Measurements from ENCODE around the gene METTL1.

METTL1 gene

DNA sequence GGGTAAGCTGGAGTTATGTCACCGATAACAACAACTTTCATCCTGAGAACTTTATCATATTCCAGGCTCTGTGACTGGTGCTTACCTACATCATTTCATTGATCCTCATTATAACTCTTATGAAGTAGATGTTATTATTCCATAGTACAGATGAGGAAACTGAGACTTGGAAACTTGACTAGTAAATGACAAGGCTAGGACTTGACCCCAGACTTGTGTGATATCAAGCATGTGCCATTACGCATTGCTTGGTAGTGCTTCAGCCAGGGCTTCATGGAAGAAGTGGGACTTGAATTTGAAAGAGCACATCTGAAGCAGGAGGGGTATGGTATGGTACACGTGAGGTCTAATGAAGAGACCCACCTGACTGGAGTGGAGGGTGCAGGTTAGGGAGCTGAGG, 34.8 kb upstream of the METTL1 start:
- no peak for ATAC-seq (ENCODE audit: insufficient read depth, low read depth)
- H3K79me2 ChIP-seq (ENCODE audit: insufficient read depth, low read length), result no peaks in the 10 kb centered on the region
- TF ChIP-seq, protein P1, sequence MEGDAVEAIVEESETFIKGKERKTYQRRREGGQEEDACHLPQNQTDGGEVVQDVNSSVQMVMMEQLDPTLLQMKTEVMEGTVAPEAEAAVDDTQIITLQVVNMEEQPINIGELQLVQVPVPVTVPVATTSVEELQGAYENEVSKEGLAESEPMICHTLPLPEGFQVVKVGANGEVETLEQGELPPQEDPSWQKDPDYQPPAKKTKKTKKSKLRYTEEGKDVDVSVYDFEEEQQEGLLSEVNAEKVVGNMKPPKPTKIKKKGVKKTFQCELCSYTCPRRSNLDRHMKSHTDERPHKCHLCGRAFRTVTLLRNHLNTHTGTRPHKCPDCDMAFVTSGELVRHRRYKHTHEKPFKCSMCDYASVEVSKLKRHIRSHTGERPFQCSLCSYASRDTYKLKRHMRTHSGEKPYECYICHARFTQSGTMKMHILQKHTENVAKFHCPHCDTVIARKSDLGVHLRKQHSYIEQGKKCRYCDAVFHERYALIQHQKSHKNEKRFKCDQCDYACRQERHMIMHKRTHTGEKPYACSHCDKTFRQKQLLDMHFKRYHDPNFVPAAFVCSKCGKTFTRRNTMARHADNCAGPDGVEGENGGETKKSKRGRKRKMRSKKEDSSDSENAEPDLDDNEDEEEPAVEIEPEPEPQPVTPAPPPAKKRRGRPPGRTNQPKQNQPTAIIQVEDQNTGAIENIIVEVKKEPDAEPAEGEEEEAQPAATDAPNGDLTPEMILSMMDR (IDR thresholded peaks at IDR 0.05; ENCODE audit: borderline replicate concordance, extremely low read depth, low read length, poor library complexity, severe bottlenecking), result no peak
- TF ChIP-seq EZH2 (IDR thresholded peaks at IDR 0.05; ENCODE audit: borderline replicate concordance, low read depth, low read length, severe bottlenecking), result no peak
- no peaks in the 10 kb centered on the region for H3K9me3 ChIP-seq (ENCODE audit: insufficient read depth, low read length, severe bottlenecking)
- peaks cover 5% of the 10 kb centered on the region; the same call in 1 of the 2 replicates for H3K36me3 ChIP-seq (ENCODE audit: insufficient read depth, low read length)
- no peaks in the 10 kb centered on the region for H3K27me3 ChIP-seq (ENCODE audit: insufficient read depth, low read length, poor library complexity)
- no peak overlapping the region for H3K27ac ChIP-seq (ENCODE audit: low read length)
- no peak overlapping the region for H3K4me3 ChIP-seq (ENCODE audit: low read depth in 1 of 2, low read length in 2 of 2)
- no peaks in the 10 kb centered on the region for H4K20me1 ChIP-seq (ENCODE audit: insufficient read depth, low read length)
- H3K9ac ChIP-seq (ENCODE audit: low read depth, low read length), result no peak overlapping the region
- H3K4me1 ChIP-seq (ENCODE audit: insufficient read depth, low read length), result no peaks in the 10 kb centered on the region
- no peak overlapping the region for H3K4me2 ChIP-seq (ENCODE audit: insufficient read depth, low read length)
- no peak for DNase-seq
- no peak overlapping the region for H2AFZ ChIP-seq (ENCODE audit: low read depth, low read length)

DNA sequence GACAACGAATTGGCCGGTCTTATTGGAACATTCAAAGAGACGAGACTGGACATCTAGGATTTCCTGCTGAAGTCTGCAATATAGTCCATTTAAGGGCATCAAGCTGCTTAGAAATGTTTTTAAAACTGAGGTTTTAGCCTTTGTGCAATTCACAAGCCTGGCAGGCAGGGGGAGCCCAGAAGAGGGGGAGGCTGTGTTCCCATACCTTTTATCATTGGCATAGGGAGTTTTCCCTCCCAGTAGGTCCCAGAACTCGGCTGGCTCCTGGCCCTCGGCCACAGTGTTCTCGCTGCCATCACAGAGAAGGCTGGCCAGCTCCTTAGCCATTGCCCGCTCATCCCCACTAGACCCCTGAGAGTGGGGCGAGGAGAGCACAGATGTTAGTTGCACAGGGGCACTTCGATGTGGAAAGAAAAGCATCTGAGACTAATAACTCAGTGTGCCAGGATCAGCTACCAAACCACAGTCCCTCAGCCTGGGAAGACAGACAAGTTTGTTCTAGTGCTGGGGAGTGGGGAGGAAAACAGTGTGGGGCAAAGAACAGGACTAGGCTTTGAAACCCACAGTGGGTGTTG, 31.5 kb upstream of the METTL1 start:
- H3K9ac ChIP-seq (ENCODE audit: low read depth, low read length), result no peak overlapping the region
- no peak overlapping the region for H3K4me3 ChIP-seq (ENCODE audit: low read depth in 1 of 2, low read length in 2 of 2)
- no peaks in the 10 kb centered on the region for H3K9me3 ChIP-seq (ENCODE audit: insufficient read depth, low read length, severe bottlenecking)
- no peak overlapping the region for H3K4me2 ChIP-seq (ENCODE audit: insufficient read depth, low read length)
- DNase-seq, result peak; percentile 43
- H4K20me1 ChIP-seq (ENCODE audit: insufficient read depth, low read length), result no peaks in the 10 kb centered on the region
- H3K36me3 ChIP-seq (ENCODE audit: insufficient read depth, low read length), result peaks cover 11% of the 10 kb centered on the region; the same call in 1 of the 2 replicates
- H3K4me1 ChIP-seq (ENCODE audit: insufficient read depth, low read length), result no peaks in the 10 kb centered on the region
- H3K27ac ChIP-seq (ENCODE audit: low read length), result no peak overlapping the region
- H3K79me2 ChIP-seq (ENCODE audit: insufficient read depth, low read length), result no peaks in the 10 kb centered on the region
- no peak overlapping the region for H2AFZ ChIP-seq (ENCODE audit: low read depth, low read length)
- H3K27me3 ChIP-seq (ENCODE audit: insufficient read depth, low read length, poor library complexity), result no peaks in the 10 kb centered on the region
- TF ChIP-seq, protein P1 (IDR thresholded peaks at IDR 0.05; ENCODE audit: borderline replicate concordance, extremely low read depth, low read length, poor library complexity, severe bottlenecking), result peak; percentile 79
- TF ChIP-seq EZH2 (IDR thresholded peaks at IDR 0.05; ENCODE audit: borderline replicate concordance, low read depth, low read length, severe bottlenecking), result no peak
- peak; percentile 78 for ATAC-seq (ENCODE audit: insufficient read depth, low read depth)

DNA sequence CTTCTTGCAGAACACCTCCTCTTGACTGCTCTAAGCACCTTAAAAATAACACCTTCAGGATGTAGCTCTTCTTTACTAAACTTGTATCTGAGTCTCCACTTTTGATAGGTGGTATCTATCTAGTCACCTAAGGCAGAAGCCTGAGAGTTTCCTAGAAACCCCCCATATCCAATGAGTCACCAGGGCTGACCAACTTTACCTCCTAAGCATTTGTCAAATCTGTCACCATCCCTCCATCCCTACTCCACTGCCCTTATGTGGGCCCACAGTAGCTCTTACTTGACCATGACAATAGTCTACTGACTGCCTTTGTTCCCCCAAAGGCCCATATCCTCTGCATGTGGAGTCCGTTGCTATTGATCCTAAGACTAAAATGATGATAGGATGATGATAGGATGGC, 30.7 kb upstream of the METTL1 start:
- Histone ChIP-seq H3K9ac (ENCODE audit: low read depth, low read length) (no peak overlapping the region), H3K4me2 (ENCODE audit: insufficient read depth, low read length) (no peak overlapping the region), H3K4me3 (ENCODE audit: low read depth in 1 of 2, low read length in 2 of 2) (no peak overlapping the region), H3K79me2 (ENCODE audit: insufficient read depth, low read length) (no peaks in the 10 kb centered on the region), H3K9me3 (ENCODE audit: insufficient read depth, low read length, severe bottlenecking) (no peaks in the 10 kb centered on the region), H3K36me3 (ENCODE audit: insufficient read depth, low read length) (peaks cover 15% of the 10 kb centered on the region; the same call in 1 of the 2 replicates), H3K4me1 (ENCODE audit: insufficient read depth, low read length) (no peaks in the 10 kb centered on the region), H3K27me3 (ENCODE audit: insufficient read depth, low read length, poor library complexity) (no peaks in the 10 kb centered on the region), H3K27ac (ENCODE audit: low read length) (no peak overlapping the region), H2AFZ (ENCODE audit: low read depth, low read length) (no peak overlapping the region), H4K20me1 (ENCODE audit: insufficient read depth, low read length) (no peaks in the 10 kb centered on the region)
- DNase-seq (no peak), ATAC-seq (ENCODE audit: insufficient read depth, low read depth) (no peak)
- no peak for TF ChIP-seq EZH2 (IDR thresholded peaks at IDR 0.05; ENCODE audit: borderline replicate concordance, low read depth, low read length, severe bottlenecking)
- TF ChIP-seq, protein P1 (IDR thresholded peaks at IDR 0.05; ENCODE audit: borderline replicate concordance, extremely low read depth, low read length, poor library complexity, severe bottlenecking), result no peak
